ENCODE measurements around the gene DHRS4.
"Not testable (repeated sequence)": the region's sequence is repeated elsewhere in the genome, so short reads cannot be mapped to it uniquely, and the experiment has no call there.

Gene DHRS4

GRCh38 chr14:23941669-23942068 lies 11.9 kb upstream of the DHRS4 start:
- DNase-seq: no peak

- no peak for DNase-seq
Observed at GRCh38 chr14:23942587-23942986, 11.0 kb upstream of the DHRS4 start.

DNA sequence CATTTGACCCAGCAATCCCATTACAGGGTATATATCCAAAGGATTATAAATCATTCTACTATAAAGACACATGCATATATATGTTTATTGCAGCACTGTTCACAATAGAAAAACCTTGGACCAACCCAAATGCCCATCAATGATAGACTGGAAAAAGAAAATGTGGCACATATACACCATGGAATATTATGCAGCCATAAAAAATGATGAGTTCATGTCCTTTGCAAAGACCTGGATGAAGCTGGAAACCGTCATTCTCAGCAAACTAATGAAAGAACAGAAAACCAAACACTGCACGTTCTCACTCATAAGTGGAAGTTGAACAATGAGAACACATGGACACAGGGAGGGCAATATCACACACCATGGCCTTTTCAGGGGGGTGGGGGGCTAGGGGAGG lies 4.5 kb upstream of the DHRS4 start:
- not testable (repeated sequence) for DNase-seq

GRCh38 chr14:23950411-23951135 lies 3.0 kb upstream of the DHRS4 start:
- no peak for DNase-seq

DNA sequence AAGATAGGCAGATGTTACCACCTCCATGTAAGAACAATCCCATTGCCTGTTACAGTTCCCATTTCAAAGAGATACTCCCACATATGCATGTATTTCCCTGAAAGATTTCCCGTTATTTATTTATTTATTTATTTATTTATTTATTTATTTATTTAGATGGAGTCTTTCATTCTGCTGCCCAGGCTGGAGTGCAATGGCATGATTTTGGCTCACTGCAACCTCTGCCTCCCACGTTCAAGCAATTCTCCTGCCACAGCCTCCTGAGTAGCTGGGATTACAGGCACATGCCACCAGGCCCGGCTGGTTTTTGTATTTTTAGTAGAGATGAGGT lies 2.5 kb upstream of the DHRS4 start:
- DNase-seq: not testable (repeated sequence)

DNA sequence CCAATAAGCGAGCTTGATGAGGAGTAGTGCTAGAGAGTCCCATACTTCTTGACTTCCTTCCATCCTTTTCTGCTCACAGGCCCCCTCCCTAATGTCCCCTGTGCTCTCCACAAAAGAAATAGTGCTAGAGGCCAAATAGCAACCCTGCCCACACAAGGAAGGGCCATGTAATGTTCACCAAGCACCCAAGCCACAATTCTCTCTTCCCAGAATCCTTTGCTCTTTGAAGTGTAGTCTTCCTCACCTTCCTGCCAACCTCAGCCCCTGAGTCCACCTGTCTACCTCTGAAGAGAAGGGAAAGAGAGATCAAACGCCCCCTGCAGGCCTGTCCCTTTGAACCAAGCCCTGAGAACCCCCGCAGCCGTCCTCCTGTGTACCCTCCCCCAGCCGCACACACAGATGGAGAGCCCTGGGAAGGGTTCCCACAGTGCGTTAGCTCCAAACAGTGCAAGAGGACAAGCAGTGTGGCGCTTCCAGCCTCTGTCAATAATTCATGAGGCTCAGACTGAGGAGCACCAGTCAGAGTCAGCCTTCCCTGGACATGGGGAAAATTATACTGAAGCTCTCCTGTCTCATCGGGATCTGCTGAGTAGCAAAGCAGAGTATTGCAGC lies 1.9 kb upstream of the DHRS4 start:
- peak; percentile 6 for DNase-seq

- DNase-seq: not testable (repeated sequence)
Observed at GRCh38 chr14:23953116-23953463, 480 bp upstream of the DHRS4 start.

- not testable (repeated sequence) for DNase-seq
Observed at GRCh38 chr14:23954279-23954614, 677 bp downstream of the DHRS4 start.

DNA sequence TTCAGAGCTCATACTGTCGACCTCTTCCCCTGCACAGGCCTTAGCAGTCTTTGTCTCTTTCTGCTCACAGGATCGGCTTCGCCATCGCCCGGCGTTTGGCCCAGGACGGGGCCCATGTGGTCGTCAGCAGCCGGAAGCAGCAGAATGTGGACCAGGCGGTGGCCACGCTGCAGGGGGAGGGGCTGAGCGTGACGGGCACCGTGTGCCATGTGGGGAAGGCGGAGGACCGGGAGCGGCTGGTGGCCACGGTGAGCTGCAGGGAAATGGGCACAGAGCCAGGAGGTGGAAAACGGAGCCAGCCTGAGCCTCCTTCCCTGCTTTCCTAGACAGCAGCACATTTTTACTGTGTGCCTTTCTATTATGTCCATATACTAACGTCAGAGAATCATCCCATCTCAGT lies 1.4 kb downstream of the DHRS4 start:
- not testable (repeated sequence) for DNase-seq

GRCh38 chr14:23955811-23956210 lies 2.2 kb downstream of the DHRS4 start:
- DNase-seq: not testable (repeated sequence)

- DNase-seq: not testable (repeated sequence)
Observed at GRCh38 chr14:23957913-23958569, 4.5 kb downstream of the DHRS4 start.

- not testable (repeated sequence) for DNase-seq
Observed at GRCh38 chr14:23960899-23961298, 7.3 kb downstream of the DHRS4 start.

- DNase-seq: not testable (repeated sequence)
Observed at GRCh38 chr14:23961704-23962103, 8.1 kb downstream of the DHRS4 start.

- not testable (repeated sequence) for DNase-seq
Observed at GRCh38 chr14:23969130-23969480, 15.5 kb downstream of the DHRS4 start.

DNA sequence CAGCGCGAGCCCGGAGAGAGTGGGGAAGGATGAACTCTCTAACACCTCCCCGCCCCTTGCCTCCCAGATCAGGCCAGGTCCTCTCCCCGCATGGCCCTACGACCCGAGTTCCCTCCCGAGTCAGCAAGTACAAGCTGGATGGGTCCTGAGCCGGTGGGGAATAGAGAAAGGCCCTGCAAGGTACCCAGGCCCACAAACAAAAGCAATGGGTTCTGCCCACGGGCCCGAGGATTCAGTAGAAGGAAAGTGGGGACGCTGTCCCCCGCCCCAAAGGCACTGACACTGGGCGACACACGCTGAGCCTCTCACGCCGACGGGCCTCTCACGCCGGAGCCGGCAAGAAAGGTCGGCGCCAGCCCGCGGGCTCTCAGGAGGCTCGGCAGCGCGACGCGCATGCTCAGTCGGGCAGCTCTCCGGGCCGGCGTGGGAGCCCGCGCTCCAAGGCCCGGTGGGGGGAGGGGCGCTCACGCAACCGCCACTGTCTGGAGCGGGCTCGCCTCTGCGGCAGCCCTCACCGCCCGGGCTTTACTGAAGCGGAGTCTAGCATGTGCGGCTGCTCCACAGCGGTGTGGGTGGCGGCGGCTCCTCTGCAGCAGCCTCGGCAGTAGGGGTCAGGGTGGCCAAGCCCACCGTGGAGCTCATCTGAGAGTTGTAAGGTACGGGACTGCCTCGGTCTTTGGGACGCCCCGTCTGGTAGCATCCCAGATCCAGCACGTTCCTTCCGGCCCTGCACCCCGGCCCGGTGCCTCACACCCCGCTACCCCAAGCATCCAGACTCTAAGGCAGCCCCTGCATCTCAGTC lies 16.1 kb downstream of the DHRS4 start:
- DNase-seq: peak; percentile 22

DNA sequence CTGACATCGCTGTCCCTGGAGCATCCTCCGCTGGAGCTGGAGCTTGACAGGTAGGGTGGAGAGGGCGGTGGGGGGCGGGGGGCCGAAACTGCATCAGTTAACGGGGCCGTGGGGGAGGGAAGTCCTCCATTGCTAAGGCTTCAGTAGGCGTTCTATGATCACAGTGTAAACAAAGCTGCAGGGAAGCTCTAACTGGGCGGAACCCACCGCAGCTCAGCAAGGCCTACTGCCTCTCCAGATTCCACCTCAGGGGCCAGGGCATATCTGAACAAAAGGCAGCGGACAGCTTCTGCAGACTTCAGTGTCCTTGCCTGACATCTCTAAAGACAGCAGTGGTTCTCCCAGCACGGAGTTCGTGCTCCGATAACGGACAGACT lies 16.7 kb downstream of the DHRS4 start:
- DNase-seq: not testable (repeated sequence)

DNA sequence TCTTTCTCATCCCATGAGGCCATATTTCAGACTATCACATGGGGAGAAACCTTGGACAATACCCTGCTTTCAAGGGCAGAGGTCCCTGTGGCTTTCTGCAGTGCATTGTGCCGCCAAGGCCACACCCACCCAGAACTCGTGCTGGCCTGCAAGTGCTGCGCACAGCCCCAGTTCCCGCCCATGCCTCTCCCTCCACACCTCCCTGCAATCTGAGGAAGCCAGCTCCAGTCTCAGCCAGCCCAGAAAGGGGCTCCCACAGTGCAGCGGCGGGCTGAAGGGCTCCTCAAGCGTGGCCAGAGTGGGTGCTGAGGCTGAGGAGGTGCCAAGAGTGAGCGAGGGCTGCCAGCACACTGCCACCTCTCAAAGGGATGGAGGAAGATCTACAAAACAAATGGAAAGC lies 19.6 kb downstream of the DHRS4 start:
- DNase-seq: not testable (repeated sequence)

DNA sequence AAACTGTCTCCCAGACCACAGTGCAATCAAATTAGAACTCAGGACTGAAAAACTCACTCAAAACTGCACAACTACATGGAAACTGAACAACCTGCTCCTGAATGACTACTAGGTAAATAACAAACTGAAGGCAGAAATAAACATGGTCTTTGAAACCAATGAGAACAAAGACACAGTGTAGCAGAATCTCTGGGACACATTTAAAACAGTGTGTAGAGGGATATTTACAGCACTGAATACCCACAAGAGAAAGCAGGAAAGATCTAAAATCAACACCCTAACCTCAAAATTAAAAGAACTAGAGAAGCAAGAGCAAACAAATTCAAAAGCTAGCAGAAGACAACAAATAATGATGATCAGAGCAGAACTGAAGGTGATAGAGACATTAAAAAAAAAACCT lies 20.5 kb downstream of the DHRS4 start:
- DNase-seq: not testable (repeated sequence)

DNA sequence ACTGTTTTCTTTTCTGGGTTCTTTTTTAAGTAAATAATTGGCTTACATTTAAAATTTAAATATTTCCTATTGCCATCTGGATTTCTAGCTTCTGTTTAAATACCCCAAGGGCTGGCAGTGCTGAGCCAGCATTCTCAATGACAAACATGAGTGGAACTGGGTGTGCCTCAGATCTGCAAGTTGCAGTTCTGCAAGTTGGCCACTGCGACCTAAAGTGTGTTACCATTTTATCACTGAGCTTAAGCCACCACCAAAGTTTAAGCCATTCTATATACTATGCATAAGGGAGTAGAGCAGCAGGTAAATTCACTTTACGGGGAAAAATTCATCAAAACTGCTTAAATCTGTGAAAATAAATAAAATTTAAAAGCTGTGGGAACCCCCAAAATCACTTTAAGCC lies 23.6 kb downstream of the DHRS4 start:
- DNase-seq: not testable (repeated sequence)

GRCh38 chr14:23981951-23982813 lies 28.6 kb downstream of the DHRS4 start:
- not testable (repeated sequence) for DNase-seq

GRCh38 chr14:23984891-23985602 lies 31.5 kb downstream of the DHRS4 start:
- no peak for DNase-seq

- DNase-seq: not testable (repeated sequence)
Observed at GRCh38 chr14:23988223-23988606, 34.6 kb downstream of the DHRS4 start.
